ENCODE data around the gene FIBCD1.

Gene FIBCD1

GRCh38 chr9:130935648-130936271 lies 3.3 kb downstream of the FIBCD1 start:
- DNase-seq, result no peak

- DNase-seq, result no peak
Observed at GRCh38 chr9:130934702-130935647, 4.1 kb downstream of the FIBCD1 start.

- no peak for DNase-seq
Observed at GRCh38 chr9:130934246-130934645, 4.8 kb downstream of the FIBCD1 start.

GRCh38 chr9:130933114-130934046 lies 5.7 kb downstream of the FIBCD1 start:
- DNase-seq, result no peak

- DNase-seq, result no peak
Observed at GRCh38 chr9:130932255-130933079, 6.6 kb downstream of the FIBCD1 start.

- DNase-seq, result no peak
Observed at GRCh38 chr9:130931508-130932254, 7.4 kb downstream of the FIBCD1 start.

- no peak for DNase-seq
Observed at GRCh38 chr9:130930804-130931349, 8.2 kb downstream of the FIBCD1 start.

GRCh38 chr9:130930132-130930803 lies 8.8 kb downstream of the FIBCD1 start:
- DNase-seq, result no peak

- no peak for DNase-seq
Observed at GRCh38 chr9:130929571-130930038, 9.4 kb downstream of the FIBCD1 start.

GRCh38 chr9:130927995-130928900 lies 10.8 kb downstream of the FIBCD1 start:
- no peak for DNase-seq

GRCh38 chr9:130927338-130927737 lies 11.7 kb downstream of the FIBCD1 start:
- DNase-seq, result no peak

- DNase-seq, result no peak
Observed at GRCh38 chr9:130925050-130925678, 13.9 kb downstream of the FIBCD1 start.

- DNase-seq, result no peak
Observed at GRCh38 chr9:130924448-130924788, 14.6 kb downstream of the FIBCD1 start.

- DNase-seq, result no peak
Observed at GRCh38 chr9:130923611-130924447, 15.2 kb downstream of the FIBCD1 start.

GRCh38 chr9:130922893-130923610 lies 16.0 kb downstream of the FIBCD1 start:
- DNase-seq, result no peak

GRCh38 chr9:130921989-130922892 lies 16.8 kb downstream of the FIBCD1 start:
- no peak for DNase-seq
